HL-60 (cell line): ENCODE results near the gene NLGN1.

ENCODE experiments used
- DNase-seq, 2 experiments: peaks; one replicate each; pipeline ENCODE4 v3.0.0-alpha.2; 2010 to 2020; ENCODE audit warnings: low read depth in 1 of 2, low spot score in 1 of 2
- H3K27ac ChIP-seq: fragments of 250-450 bp; sonication (Bioruptor Pico); replicated peaks from 2 replicates; pipeline ENCODE4 v1.5.1; 2020; ENCODE audit warnings: mild to moderate bottlenecking, moderate library complexity
- H3K27me3 ChIP-seq: fragments of 250-450 bp; sonication (Bioruptor Pico); 2 replicates; pipeline ENCODE4 v1.5.1; 2021; ENCODE audit warnings: mild to moderate bottlenecking, moderate library complexity; ENCODE audit not compliant: insufficient read depth, poor library complexity, severe bottlenecking
- H3K4me3 ChIP-seq: replicated peaks from 2 replicates; pipeline ENCODE4 v1.5.1; 2011; ENCODE audit warnings: mild to moderate bottlenecking, control low read depth, low read length; ENCODE audit not compliant: insufficient read depth
- GABPA ChIP-seq: IDR thresholded peaks from 2 replicates; pipeline ENCODE4 v1.6.1; 2012; ENCODE audit warnings: low read depth
- POLR2AphosphoS5 ChIP-seq: IDR thresholded peaks from 2 replicates; pipeline ENCODE4 v1.6.1; 2012; ENCODE audit warnings: low read depth
- SPI1 ChIP-seq: IDR thresholded peaks from 2 replicates; pipeline ENCODE4 v1.6.1; 2012; ENCODE audit warnings: low read depth, mild to moderate bottlenecking, borderline replicate concordance
- TF ChIP-seq, protein P1 (sequence below): IDR thresholded peaks from 2 replicates; pipeline ENCODE4 v1.6.1; 2012; ENCODE audit warnings: low read depth; ENCODE audit not compliant: insufficient replicate concordance
- TF ChIP-seq, protein P2 (sequence below): IDR thresholded peaks from one replicate; pipeline ENCODE4 v1.5.1; 2011; ENCODE audit warnings: low read length, control low read depth, inconsistent platforms; ENCODE audit not compliant: insufficient read depth

Gene NLGN1

DNA sequence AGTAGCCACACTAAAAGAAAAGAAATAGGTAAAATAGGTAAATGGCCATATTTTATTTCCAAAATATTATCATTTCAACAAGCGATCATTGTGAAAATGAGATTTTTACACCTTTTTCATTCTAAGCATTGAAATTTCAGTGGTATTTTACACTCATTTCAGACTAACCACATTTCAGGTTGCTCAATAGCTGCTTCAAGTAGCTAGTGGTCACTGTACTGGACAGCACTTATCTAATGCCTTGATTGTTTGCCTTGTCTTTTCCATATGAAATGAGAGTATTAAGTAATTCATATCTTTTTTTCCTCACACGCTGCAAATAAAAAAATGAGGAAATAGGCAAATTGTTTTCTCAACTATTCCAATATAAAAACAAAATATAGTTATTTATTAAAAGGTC lies 332.8 kb downstream of the NLGN1 start:
- Histone ChIP-seq H3K27ac (no peak overlapping the region), H3K4me3 (no peak overlapping the region), H3K27me3 (no peaks in the 10 kb centered on the region)
- DNase-seq, result no peak
- TF ChIP-seq POLR2AphosphoS5, result no peak
- no peak for TF ChIP-seq SPI1
- TF ChIP-seq, protein P1, sequence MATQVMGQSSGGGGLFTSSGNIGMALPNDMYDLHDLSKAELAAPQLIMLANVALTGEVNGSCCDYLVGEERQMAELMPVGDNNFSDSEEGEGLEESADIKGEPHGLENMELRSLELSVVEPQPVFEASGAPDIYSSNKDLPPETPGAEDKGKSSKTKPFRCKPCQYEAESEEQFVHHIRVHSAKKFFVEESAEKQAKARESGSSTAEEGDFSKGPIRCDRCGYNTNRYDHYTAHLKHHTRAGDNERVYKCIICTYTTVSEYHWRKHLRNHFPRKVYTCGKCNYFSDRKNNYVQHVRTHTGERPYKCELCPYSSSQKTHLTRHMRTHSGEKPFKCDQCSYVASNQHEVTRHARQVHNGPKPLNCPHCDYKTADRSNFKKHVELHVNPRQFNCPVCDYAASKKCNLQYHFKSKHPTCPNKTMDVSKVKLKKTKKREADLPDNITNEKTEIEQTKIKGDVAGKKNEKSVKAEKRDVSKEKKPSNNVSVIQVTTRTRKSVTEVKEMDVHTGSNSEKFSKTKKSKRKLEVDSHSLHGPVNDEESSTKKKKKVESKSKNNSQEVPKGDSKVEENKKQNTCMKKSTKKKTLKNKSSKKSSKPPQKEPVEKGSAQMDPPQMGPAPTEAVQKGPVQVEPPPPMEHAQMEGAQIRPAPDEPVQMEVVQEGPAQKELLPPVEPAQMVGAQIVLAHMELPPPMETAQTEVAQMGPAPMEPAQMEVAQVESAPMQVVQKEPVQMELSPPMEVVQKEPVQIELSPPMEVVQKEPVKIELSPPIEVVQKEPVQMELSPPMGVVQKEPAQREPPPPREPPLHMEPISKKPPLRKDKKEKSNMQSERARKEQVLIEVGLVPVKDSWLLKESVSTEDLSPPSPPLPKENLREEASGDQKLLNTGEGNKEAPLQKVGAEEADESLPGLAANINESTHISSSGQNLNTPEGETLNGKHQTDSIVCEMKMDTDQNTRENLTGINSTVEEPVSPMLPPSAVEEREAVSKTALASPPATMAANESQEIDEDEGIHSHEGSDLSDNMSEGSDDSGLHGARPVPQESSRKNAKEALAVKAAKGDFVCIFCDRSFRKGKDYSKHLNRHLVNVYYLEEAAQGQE, result no peak

DNA sequence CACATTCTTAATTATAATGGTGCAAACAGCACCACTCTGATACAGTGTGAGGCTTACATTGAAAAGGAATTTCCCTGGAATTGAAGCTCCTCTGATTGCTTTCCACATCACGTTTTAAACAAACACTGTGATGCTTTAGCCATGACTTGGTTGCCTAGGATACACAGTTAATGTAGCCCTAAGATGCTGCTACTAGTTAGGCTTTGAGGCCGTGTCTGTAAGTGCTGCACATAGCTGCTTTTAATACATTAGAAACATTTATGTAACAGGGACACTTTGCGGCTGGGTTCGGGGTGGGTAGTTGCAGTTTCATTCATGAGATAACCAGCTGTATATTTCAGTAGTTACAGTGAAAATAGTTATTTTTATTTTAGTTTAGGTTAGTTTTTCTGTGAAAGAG lies 334.7 kb downstream of the NLGN1 start:
- no peak for DNase-seq
- H3K27me3 ChIP-seq, result no peaks in the 10 kb centered on the region
- H3K27ac ChIP-seq, result no peak overlapping the region
- H3K4me3 ChIP-seq, result no peak overlapping the region
- no peak for TF ChIP-seq GABPA

DNA sequence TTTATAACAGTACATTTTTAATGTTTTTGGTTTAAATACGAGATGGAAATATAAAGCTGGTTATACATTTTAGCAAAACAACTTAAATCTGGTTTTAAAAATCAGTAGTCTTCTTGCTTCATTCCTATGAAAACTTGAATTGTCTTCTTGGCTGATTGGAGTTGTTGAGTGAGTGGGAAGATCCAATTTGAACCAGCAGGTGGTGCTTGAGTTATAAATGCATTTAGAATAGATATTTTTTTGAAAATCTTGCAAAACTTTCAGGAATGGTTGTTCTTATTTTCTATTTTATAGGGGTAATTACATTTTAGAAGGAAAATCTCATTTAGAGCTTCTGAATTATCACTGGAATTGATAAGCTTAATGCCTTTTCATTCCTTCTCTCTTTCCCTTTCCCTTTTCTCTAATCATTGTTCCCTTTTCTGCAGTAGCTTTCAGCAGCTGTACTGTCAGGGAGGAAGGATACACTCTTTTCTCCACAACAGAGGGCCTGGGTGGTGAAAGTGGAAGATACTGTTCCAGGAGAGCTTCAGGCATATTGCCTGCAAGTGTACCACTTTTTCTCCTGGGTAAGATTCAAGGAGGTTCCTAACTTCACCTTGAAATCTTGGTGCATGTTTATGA lies 335.6 kb downstream of the NLGN1 start:
- no peak overlapping the region for H3K27ac ChIP-seq
- H3K4me3 ChIP-seq, result no peak overlapping the region
- no peaks in the 10 kb centered on the region for H3K27me3 ChIP-seq
- TF ChIP-seq SPI1, result no peak
- TF ChIP-seq GABPA, result no peak
- no peak for TF ChIP-seq POLR2AphosphoS5
- TF ChIP-seq, protein P1, result no peak
- TF ChIP-seq, protein P2, sequence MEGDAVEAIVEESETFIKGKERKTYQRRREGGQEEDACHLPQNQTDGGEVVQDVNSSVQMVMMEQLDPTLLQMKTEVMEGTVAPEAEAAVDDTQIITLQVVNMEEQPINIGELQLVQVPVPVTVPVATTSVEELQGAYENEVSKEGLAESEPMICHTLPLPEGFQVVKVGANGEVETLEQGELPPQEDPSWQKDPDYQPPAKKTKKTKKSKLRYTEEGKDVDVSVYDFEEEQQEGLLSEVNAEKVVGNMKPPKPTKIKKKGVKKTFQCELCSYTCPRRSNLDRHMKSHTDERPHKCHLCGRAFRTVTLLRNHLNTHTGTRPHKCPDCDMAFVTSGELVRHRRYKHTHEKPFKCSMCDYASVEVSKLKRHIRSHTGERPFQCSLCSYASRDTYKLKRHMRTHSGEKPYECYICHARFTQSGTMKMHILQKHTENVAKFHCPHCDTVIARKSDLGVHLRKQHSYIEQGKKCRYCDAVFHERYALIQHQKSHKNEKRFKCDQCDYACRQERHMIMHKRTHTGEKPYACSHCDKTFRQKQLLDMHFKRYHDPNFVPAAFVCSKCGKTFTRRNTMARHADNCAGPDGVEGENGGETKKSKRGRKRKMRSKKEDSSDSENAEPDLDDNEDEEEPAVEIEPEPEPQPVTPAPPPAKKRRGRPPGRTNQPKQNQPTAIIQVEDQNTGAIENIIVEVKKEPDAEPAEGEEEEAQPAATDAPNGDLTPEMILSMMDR, result no peak
- no peak for DNase-seq

DNA sequence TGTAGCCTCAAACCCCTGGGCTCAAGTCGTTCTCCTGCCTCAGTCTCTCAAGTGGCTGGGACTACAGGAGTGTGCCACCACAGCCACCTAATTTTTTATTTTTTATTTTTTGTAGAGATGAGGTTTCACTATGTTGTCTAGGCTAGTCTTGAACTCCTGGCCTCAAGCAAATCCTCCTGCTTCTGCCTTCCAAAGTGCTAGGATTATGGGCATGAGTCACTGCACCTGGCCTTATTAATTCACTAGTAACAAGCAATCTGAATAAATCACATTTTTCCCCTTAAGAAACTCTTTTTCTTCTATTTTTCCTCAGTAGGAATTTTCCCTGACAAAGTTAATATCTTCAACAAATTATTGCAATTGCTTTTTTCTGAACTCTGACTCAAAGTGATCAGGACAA lies 336.9 kb downstream of the NLGN1 start:
- TF ChIP-seq SPI1 (no peak), GABPA (no peak), POLR2AphosphoS5 (no peak)
- TF ChIP-seq, protein P2, result no peak
- TF ChIP-seq, protein P1, result no peak
- no peak for DNase-seq

More for the DNA sequence above, 336.9 kb downstream of the NLGN1 start:
- no peak overlapping the region for H3K27ac ChIP-seq
- no peak overlapping the region for H3K4me3 ChIP-seq
- no peaks in the 10 kb centered on the region for H3K27me3 ChIP-seq
